HG03460 (cell line): ENCODE results near the gene BFSP2.

Experiments used
- ATAC-seq: cut with Tn5 transposase; IDR thresholded peaks from one replicate; pipeline ENCODE4 v1.9.1; 2021; ENCODE audit not compliant: unreplicated experiment

BFSP2 gene

GRCh38 chr3:133400006-133400515, at the start of gene BFSP2:
Gene BFSP2 (plus strand): TSS chr3:133400056. CDS start chr3:133400084, 28 bp downstream.
- ATAC-seq, result no peak

GRCh38 chr3:133354721-133355120, 45.1 kb upstream of the BFSP2 start:
- ATAC-seq, result no peak

- no peak for ATAC-seq
These were observed 39.4 kb upstream of the BFSP2 start for GRCh38 chr3:133360476-133360875.

GRCh38 chr3:133361011-133361410, 38.8 kb upstream of the BFSP2 start:
- ATAC-seq, result no peak

- no peak for ATAC-seq
These were observed 38.4 kb upstream of the BFSP2 start for GRCh38 chr3:133361435-133361834.

- no peak for ATAC-seq
These were observed 37.3 kb upstream of the BFSP2 start for GRCh38 chr3:133362539-133362938.

GRCh38 chr3:133364704-133365103, 35.2 kb upstream of the BFSP2 start:
- no peak for ATAC-seq

GRCh38 chr3:133366921-133367320, 32.9 kb upstream of the BFSP2 start:
- no peak for ATAC-seq

- ATAC-seq, result no peak
These were observed 32.5 kb upstream of the BFSP2 start for GRCh38 chr3:133367403-133367802.

GRCh38 chr3:133367956-133368355, 31.9 kb upstream of the BFSP2 start:
- no peak for ATAC-seq

GRCh38 chr3:133368371-133369067, 31.3 kb upstream of the BFSP2 start:
- no peak for ATAC-seq

- ATAC-seq, result no peak
These were observed 30.8 kb upstream of the BFSP2 start for GRCh38 chr3:133369068-133369440.

GRCh38 chr3:133371181-133371580, 28.7 kb upstream of the BFSP2 start:
- no peak for ATAC-seq

- no peak for ATAC-seq
These were observed 28.2 kb upstream of the BFSP2 start for GRCh38 chr3:133371676-133372075.

GRCh38 chr3:133374708-133375402, 25.0 kb upstream of the BFSP2 start:
- no peak for ATAC-seq

GRCh38 chr3:133375403-133375745, 24.5 kb upstream of the BFSP2 start:
- no peak for ATAC-seq

GRCh38 chr3:133376810-133377209, 23.0 kb upstream of the BFSP2 start:
- no peak for ATAC-seq

GRCh38 chr3:133377396-133377795, 22.5 kb upstream of the BFSP2 start:
- no peak for ATAC-seq

- ATAC-seq, result no peak
These were observed 19.9 kb upstream of the BFSP2 start for GRCh38 chr3:133379926-133380325.

- no peak for ATAC-seq
These were observed 19.2 kb upstream of the BFSP2 start for GRCh38 chr3:133380481-133381225.

GRCh38 chr3:133381346-133382109, 18.3 kb upstream of the BFSP2 start:
- no peak for ATAC-seq
